HTR-8/SVneo (cell line): Measurements from ENCODE around the gene ZNF215.
"Not testable (repeated sequence)": the region's sequence is repeated elsewhere in the genome, so short reads cannot be mapped to it uniquely, and the experiment has no call there.

Source experiments
- DNase-seq: peaks from one replicate; pipeline ENCODE4 v3.0.0; 2011; ENCODE audit warnings: low spot score, mixed read lengths; ENCODE audit not compliant: insufficient read length
- FAIRE-seq: peaks from 2 replicates; lab custom pipeline; 2011; peaks lifted over from hg19 to GRCh38; lab: Jason Lieb, UNC

The ZNF215 gene

DNA sequence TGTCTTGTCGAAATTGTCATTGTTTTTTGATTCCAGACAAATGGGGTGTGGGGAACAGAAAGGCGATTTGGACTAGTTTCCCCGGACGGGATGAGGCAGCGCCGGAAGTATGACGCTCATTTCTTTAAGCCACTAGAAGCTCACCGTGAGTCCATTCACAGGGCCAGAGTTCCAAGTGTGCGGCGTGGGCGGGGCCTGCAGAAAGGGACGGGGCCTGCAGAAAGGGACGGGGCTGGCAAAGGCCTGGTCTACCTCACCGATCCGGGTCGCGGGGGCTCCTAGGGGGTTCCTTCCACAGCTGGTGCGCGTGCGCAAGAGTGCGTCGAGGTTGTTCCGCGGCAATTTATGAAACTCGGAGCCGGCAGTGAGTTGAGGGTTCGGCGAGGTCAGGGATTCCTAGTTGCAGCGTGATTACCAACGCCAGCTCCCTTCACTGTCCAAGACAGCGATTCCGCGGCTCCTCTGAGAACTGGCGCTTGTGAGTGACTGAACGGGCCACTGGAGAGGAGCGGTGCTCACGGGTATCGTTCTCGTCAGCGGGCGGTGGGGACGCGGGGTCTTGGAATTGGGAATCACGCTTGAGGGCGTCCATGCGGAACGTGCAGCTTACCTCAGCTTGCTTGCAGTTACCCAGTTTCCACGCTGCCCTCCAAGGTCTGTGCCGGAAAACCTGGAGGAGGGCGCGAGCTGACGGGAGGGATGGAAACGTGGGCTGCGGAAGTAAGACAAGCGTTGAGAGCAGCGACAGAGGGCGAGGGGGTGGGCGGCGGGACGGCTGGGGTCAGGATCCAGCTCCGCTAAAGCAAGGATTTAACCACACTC lies at the start of gene ZNF215:
ZNF215 (plus strand) TSS at position 219 of the 822 bp plus-strand sequence. CDS start 5,847 bp downstream, outside the sequence.
- no peak for DNase-seq
- FAIRE-seq, result no peak

GRCh38 chr11:6876914-6877313 lies 49.3 kb upstream of the ZNF215 start:
- FAIRE-seq, result no peak
- DNase-seq, result no peak

GRCh38 chr11:6882751-6883150 lies 43.5 kb upstream of the ZNF215 start:
- FAIRE-seq, result no peak
- no peak for DNase-seq

DNA sequence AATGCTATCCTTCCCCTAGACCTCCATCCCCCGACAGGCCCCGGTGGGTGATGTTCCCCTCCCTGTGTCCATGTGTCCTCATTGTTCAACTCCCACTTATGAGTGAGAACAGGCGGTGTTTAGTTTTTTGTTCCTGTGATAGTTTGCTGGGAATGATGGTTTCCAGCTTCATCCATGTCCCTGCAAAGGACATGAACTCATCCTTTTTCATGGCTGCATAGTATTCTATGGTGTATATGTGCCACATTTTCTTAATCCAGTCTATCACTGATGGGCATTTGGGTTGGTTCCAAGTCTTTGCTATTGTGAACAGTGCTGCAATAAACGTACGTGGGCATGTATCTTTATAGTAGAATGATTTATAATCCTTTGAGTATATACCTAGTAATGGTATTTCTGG lies 38.5 kb upstream of the ZNF215 start:
- not testable (repeated sequence) for FAIRE-seq, DNase-seq

DNA sequence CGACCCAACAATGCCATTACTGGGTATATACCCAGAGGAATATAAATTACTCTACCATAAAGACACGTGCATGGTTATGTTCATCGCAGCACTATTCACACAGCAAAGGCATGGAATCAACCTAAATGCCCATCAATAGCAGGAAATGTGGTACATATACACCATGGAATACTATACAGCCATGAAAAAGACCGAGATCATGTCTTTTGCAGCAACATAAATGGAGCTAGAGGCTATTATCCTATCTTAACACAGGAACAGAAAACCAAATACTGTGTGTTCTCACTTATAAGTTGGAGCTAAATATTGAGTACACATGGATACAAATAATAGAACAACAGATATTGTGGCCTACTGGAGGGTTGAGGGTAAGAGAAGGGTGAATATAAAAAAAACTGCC lies 37.4 kb upstream of the ZNF215 start:
- DNase-seq (no peak), FAIRE-seq (no peak)

DNA sequence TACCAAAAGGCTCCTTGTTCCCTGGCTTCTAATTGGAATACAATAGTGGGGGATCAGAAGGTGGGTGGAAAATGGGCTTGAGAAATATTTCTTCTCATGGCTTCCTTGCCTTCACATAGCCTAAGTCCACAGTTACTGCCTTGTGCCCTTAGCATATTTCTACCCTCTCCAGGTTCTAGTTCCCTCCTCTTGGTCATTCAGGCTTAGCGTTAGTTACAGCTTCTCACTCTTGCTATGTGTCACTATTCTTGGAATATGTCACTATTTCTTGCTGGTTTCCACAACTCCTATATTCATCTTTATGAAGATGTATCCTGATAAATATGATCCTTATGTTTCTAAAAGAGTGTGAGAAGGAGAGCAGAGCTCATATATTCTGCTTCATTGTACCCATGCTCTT lies 36.4 kb upstream of the ZNF215 start:
- no peak for DNase-seq
- no peak for FAIRE-seq

- FAIRE-seq, result no peak
- no peak for DNase-seq
These were observed 33.8 kb upstream of the ZNF215 start, which contains the start of gene OR2D2 for GRCh38 chr11:6892400-6892799. Gene OR2D2, minus strand, starts transcription at chr11:6892500. Its CDS starts 0 bp downstream, at chr11:6892500.

DNA sequence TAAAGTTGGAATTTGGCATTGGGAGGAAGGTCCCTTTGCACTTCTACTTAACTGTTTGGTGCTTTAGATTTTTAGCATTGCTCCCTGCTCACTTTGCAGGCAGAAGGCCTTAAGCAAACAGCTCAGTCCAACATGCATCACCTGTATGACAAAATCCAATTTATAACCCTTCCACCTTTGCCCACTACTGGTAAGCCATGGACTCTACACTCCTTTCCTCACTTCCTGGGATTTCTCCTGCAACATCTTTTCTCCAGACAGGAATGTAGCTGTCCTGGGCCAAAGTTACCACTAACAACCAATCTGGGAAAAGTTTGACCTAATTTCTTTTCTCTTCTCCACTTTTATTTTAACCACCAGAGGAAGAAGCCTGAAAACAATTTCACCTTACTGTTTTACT lies 32.1 kb upstream of the ZNF215 start:
- no peak for FAIRE-seq
- DNase-seq, result no peak

DNA sequence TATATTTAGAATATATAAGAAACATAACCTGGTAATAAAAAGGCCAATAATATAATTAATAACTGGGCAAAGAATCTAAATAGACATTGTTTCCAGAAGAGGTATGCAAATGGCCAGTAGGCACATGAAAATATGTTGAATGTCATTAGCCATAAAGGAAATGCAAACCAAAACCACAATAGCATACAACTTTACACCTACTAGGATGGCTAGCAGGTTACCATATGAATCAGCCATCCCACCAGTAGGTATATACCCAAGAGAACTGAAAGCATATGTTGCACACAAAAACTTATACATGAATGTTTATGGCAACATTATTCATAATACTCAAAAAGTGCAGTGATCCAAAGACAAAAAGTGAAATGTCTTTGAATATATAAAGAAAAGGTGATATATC lies 31.2 kb upstream of the ZNF215 start:
- DNase-seq (no peak), FAIRE-seq (no peak)

DNA sequence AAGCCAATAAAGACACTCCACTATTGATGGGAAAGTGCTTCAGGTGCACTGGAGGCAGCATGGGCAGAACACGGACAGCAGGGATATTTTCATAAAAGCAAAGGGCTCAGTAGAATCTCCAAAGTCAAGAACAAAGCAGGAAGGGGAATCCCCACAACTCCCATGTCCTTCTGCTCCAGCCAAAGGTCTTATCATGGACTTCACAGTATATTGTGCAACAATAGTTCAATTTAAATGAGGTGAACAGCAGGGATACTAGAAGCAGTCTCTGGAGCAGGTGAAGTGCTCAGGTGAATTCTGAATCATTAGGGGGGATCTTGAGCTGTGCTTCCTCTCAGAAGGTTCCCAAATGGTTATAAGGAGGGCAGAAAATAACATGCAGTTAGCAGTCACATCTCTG lies 27.3 kb upstream of the ZNF215 start:
- DNase-seq (no peak), FAIRE-seq (no peak)

- FAIRE-seq (no peak), DNase-seq (no peak)
These were observed 25.8 kb upstream of the ZNF215 start for GRCh38 chr11:6900327-6900999.

DNA sequence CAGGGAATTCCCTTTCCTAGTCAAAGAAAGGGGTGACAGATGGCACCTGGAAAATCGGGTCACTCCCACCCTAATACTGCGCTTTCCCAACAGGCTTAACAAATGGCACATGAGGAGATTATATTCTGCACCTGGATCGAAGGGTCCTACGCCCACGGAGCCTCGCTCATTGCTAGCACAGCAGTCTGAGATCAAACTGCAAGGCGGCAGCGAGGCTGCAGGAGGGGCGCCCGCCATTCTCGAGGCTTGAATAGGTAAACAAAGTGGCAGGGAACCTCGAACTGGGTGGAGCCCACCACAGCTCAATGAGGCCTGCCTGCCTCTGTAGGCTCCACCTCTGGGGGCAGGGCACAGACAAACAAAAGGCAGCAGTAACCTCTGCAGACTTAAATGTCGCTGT lies 21.4 kb upstream of the ZNF215 start:
- DNase-seq, FAIRE-seq: not testable (repeated sequence)

GRCh38 chr11:6911378-6911777 lies 14.8 kb upstream of the ZNF215 start:
- DNase-seq (no peak), FAIRE-seq (no peak)

DNA sequence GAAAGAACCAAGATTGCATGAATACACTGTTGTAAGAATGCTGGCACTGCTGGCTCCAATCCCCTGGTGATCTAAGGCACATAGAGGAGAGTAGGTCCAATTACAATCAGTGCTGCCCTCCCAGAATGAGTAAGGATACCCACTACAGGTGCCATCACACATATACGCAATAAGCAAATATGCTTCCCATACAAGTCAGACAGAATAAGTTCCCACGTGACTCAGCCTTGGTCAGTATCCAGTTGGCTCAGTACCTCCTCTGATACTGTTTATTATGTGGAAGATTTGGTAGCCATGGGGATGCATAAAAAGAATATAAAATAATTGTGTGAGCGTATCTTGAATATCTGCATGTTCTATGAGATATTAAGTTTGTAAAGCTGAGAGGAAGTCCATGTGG lies 14.3 kb upstream of the ZNF215 start:
- FAIRE-seq, result no peak
- DNase-seq, result no peak

DNA sequence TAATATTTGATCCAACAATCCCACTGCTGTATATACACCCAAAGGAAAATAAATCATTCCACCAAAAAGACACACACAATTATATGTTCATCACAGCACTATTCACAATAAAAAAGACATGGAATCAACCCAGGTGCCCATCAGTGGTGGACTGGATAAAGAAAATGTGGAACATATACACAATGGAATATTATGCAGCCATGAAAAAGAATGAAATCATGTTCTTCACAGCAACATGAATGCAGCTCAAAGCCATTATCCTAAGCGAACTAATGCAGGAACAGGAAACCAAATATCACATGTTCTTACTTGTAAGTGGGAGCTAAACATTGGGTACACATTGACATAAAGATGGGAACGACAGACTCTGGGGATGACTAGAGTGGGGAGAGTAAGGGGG lies 6.5 kb upstream of the ZNF215 start:
- DNase-seq, result no peak
- FAIRE-seq, result no peak

DNA sequence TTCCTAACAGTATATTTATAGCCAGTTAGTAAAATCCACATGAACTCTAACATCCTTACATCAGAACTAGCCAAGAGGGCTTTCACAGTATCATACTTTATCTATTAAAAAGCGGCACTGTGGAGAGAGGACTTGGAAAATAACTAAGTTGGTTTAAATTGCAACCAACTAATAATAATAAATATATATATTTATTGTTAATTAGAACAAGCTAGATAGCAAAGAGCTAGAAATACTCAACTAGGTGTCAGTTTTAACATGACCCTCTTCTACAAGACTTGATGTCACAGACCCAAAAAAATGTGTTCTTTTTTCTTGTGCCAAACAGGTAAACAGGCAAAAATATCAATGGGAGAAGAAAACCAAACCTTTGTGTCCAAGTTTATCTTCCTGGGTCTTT lies 5.5 kb upstream of the ZNF215 start, which contains the start of gene OR2D3:
OR2D3 (plus strand) TSS at position 301 of the 400 bp plus-strand sequence; CDS start at position 301, 0 bp downstream.
- FAIRE-seq (no peak), DNase-seq (no peak)

DNA sequence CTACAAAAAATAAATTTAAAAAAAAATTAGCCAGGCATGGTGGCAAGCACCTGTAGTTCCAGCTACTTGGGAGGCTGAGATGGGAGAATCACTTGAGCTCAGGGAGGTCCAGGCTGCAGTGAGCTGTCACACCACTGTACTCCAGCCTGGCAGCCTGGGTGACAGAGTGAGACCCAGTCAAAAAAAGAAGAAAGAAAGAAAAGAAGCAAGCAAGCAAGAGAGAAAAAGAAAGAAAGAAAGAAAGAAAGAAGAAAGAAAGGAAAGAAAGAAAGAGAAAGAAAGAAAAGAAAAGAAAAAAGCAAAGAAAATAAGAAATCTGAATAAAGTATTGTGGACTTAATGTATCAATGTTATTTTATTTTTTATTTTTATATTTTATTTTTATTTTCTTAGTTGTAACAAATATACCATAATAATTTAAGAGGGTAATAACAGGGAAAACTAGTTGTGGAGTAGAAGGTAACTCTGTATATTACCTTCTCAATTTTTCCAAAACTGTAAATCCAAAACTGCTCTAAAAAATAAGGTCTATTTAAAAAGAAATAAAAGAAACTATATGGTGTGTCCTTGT lies 1.1 kb upstream of the ZNF215 start:
- DNase-seq (no peak), FAIRE-seq (no peak)

GRCh38 chr11:6925636-6926207 lies 504 bp upstream of the ZNF215 start:
- no peak for FAIRE-seq
- DNase-seq, result no peak

GRCh38 chr11:6927030-6927617 lies 898 bp downstream of the ZNF215 start:
- DNase-seq, result no peak
- FAIRE-seq, result no peak

- FAIRE-seq (no peak), DNase-seq (no peak)
These were observed 2.7 kb downstream of the ZNF215 start for GRCh38 chr11:6928916-6929315.
